BE2C (cell line): ENCODE measurements around the gene CR2.
"Not testable (repeated sequence)": the region's sequence is repeated elsewhere in the genome, so short reads cannot be mapped to it uniquely, and the experiment has no call there.

Source experiments
- DNase-seq: peaks from one replicate; pipeline ENCODE4 v3.0.0-alpha.2; 2020
- H3K27me3 ChIP-seq: fragments of 250-450 bp; sonication (Bioruptor Pico); 2 replicates; pipeline ENCODE4 v1.5.1; 2020; ENCODE audit warnings: mild to moderate bottlenecking
- H3K36me3 ChIP-seq: fragments of 250-450 bp; sonication (Bioruptor Pico); 2 replicates; pipeline ENCODE4 v1.5.1; 2020; ENCODE audit warnings: mild to moderate bottlenecking
- H3K4me1 ChIP-seq: fragments of 250-450 bp; sonication (Bioruptor Pico); 2 replicates; pipeline ENCODE4 v1.5.1; 2020
- H3K4me3 ChIP-seq: 2 replicates; pipeline ENCODE4 v1.5.1; 2011; ENCODE audit warnings: low read depth, low read length
- H3K9me3 ChIP-seq: fragments of 250-450 bp; sonication (Bioruptor Pico); 2 replicates; pipeline ENCODE4 v1.5.1; 2020
- TF ChIP-seq, protein P1 (sequence below): IDR thresholded peaks from 2 replicates; pipeline ENCODE4 v1.5.1; 2012; ENCODE audit warnings: mild to moderate bottlenecking, low read depth, low read length

The CR2 gene

DNA sequence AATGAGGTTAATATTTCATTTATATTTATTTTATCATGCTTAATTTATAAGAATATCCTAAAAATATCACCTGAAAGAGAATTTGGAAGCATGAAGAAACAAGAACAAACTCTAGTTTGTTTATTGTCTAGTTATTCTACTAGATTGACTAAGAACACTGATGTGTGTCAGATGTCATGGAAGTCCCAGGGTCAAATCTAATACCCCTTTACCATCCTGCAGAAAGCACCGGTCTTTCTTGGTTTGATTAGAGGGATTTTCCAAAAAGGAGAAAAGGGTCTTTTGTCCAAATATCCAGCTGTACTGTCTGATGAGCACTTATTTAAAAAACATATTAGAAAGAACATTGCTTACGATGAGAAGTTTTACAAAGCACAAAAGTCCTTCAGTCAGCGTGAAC is 20.7 kb upstream of the CR2 start:
- TF ChIP-seq, protein P1, sequence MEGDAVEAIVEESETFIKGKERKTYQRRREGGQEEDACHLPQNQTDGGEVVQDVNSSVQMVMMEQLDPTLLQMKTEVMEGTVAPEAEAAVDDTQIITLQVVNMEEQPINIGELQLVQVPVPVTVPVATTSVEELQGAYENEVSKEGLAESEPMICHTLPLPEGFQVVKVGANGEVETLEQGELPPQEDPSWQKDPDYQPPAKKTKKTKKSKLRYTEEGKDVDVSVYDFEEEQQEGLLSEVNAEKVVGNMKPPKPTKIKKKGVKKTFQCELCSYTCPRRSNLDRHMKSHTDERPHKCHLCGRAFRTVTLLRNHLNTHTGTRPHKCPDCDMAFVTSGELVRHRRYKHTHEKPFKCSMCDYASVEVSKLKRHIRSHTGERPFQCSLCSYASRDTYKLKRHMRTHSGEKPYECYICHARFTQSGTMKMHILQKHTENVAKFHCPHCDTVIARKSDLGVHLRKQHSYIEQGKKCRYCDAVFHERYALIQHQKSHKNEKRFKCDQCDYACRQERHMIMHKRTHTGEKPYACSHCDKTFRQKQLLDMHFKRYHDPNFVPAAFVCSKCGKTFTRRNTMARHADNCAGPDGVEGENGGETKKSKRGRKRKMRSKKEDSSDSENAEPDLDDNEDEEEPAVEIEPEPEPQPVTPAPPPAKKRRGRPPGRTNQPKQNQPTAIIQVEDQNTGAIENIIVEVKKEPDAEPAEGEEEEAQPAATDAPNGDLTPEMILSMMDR = no peak
- no peaks in the 10 kb centered on the region for H3K36me3 ChIP-seq
- H3K4me1 ChIP-seq = no peaks in the 10 kb centered on the region
- no peaks in the 10 kb centered on the region for H3K9me3 ChIP-seq
- no peak overlapping the region for H3K4me3 ChIP-seq
- peaks cover 22% of the 10 kb centered on the region for H3K27me3 ChIP-seq
- no peak for DNase-seq

GRCh38 chr1:207436746-207437145 is 17.4 kb upstream of the CR2 start:
- DNase-seq, H3K4me1 ChIP-seq, H3K9me3 ChIP-seq, H3K4me3 ChIP-seq, H3K36me3 ChIP-seq: not testable (repeated sequence)
- peaks cover 27% of the 10 kb centered on the region for H3K27me3 ChIP-seq

DNA sequence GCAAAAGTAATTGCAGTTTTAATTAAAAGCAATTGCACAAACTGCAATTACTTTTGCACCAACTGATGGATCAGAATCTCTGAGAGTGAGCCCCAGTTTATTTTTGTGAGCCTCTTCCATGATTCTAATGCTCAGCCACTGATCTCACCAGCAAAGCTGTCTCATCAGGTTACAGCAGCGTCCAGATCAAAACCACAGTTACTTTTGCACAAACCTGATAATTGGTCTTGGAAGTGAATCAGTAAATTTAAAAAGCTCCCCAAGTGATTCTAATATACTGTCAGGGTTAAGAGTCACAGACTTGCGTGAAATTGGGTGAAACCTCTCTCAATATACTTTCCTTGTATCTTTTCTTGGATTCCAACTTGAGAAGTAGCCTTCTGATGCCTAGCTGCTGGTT is 13.5 kb upstream of the CR2 start:
- Histone ChIP-seq H3K9me3 (no peaks in the 10 kb centered on the region), H3K36me3 (no peaks in the 10 kb centered on the region), H3K4me3 (no peak overlapping the region), H3K27me3 (peaks cover 49% of the 10 kb centered on the region), H3K4me1 (no peaks in the 10 kb centered on the region)
- DNase-seq = no peak
- TF ChIP-seq, protein P1 = no peak

DNA sequence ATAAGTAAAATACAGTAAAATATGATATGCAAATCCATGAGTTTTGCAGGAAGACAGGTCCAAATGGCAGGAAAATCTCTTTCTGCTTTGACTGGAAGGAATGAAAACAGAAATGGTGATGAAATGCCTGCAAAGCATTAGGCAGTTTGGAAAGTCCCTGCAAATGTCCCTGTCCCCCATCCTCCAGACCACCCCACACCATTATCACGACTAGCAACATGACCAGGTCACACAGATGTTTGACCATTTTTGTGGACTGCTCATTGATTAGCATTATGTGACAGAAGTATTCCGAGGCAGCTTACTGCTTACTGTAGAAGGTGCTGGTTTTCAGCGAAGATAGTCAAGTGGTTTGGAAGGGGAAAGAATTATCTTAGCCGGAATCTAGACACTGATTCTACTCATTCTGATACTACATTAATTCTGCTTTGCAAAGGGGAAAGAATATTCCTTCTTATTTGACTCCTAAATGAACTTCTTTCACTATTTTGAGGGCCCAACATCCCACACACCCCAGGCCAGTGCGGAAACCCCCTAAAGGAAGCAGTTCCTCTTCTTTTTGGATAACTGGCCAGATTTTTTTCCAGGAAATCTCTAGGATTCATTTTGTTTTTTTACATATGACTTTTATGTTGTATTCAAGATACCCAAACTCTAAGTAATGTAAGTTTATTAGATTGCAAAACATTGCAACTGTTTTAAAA is 9.5 kb upstream of the CR2 start:
- no peak for DNase-seq
- H3K9me3 ChIP-seq = no peaks in the 10 kb centered on the region
- no peaks in the 10 kb centered on the region for H3K36me3 ChIP-seq
- H3K4me3 ChIP-seq = no peak overlapping the region
- TF ChIP-seq, protein P1 = no peak
- no peaks in the 10 kb centered on the region for H3K4me1 ChIP-seq
- peaks cover 63% of the 10 kb centered on the region for H3K27me3 ChIP-seq

DNA sequence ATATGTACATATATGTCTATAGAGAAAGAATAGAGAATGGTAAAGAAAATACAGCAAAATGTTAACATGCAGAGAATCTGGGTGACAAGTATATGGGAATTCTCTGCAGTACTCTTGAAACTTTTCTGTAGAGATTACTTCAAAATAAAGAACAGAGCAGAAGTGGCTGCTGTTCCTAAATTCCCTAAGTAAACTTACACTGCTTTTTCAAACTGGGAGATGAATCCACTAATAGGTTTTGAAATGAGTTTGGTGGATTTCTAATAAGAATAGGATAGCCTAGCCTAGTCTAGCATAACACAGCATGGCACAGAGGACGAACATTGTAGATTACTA is 450 bp upstream of the CR2 start:
- Histone ChIP-seq H3K4me3 (no peak overlapping the region), H3K9me3 (no peaks in the 10 kb centered on the region; the same call in 1 of the 2 replicates), H3K27me3 (peaks cover 89% of the 10 kb centered on the region), H3K4me1 (no peaks in the 10 kb centered on the region), H3K36me3 (no peaks in the 10 kb centered on the region)
- TF ChIP-seq, protein P1 = no peak
- DNase-seq = no peak

- Histone ChIP-seq H3K4me3 (no peak overlapping the region), H3K27me3 (peaks cover 75% of the 10 kb centered on the region), H3K36me3 (no peaks in the 10 kb centered on the region), H3K4me1 (no peaks in the 10 kb centered on the region), H3K9me3 (no peaks in the 10 kb centered on the region; the same call in 1 of the 2 replicates)
- TF ChIP-seq, protein P1 = no peak
- no peak for DNase-seq
These were observed 1.1 kb downstream of the CR2 start for GRCh38 chr1:207455183-207455754.
